Transverse colon (tissue), 4 donors: ENCODE measurements around the gene ABHD5. TPM values are rescaled to one million over a fixed set of nuclear protein-coding genes. Genes with fewer than 3 reads are reported as not detected.

Source experiments
- DNase-seq: peaks from one replicate; pipeline ENCODE4 v3.0.0-alpha.2; 2019
- H3K27ac ChIP-seq, 4 donors: fragments of 200-600 bp; sonication (generic); 2 replicates each; pipeline ENCODE4 v1.5.1; 2016 to 2018; ENCODE audit warnings: inconsistent platforms in 4 of 4
- H3K27me3 ChIP-seq: fragments of 200-600 bp; sonication (generic); 2 replicates; pipeline ENCODE4 v1.5.1; 2017; ENCODE audit warnings: inconsistent platforms
- H3K36me3 ChIP-seq, 4 donors: fragments of 200-600 bp; sonication (generic); 2 replicates each; pipeline ENCODE4 v1.5.1; 2017 to 2019; ENCODE audit warnings: inconsistent platforms in 4 of 4
- H3K4me1 ChIP-seq, 4 donors: fragments of 200-600 bp; sonication (generic); 2 replicates each; pipeline ENCODE4 v1.5.1; 2017 to 2020; ENCODE audit warnings: inconsistent platforms in 4 of 4
- H3K4me3 ChIP-seq, 4 donors: fragments of 200-600 bp; sonication (generic); 1 replicate in 1 of 4; 2 replicates in 3 of 4; pipeline versions ENCODE4 v1.5.1 to v1.6.1; 2017 to 2019; ENCODE audit warnings: inconsistent platforms in 4 of 4
- H3K9me3 ChIP-seq, 2 donors: fragments of 200-600 bp; sonication (generic); 2 replicates each; pipeline ENCODE4 v1.5.1; 2017 to 2019; ENCODE audit warnings: inconsistent platforms in 2 of 2
- CTCF ChIP-seq, 5 experiments: fragments of 200-600 bp in 3 of 5; fragments of 450-650 bp in 2 of 5; sonication (generic) in 3 of 5; IDR thresholded peaks; 1 replicate in 2 of 5; 2 replicates in 3 of 5; pipeline ENCODE4 v1.5.1; 2016 to 2017; ENCODE audit warnings: antibody characterized with exemption in 5 of 5, inconsistent platforms in 3 of 5, mild to moderate bottlenecking in 2 of 5, moderate library complexity in 1 of 5
- EP300 ChIP-seq: sonication (generic); formaldehyde crosslinking; IDR thresholded peaks from one replicate; pipeline ENCODE4 v1.6.1; 2017; ENCODE audit warnings: antibody characterized with exemption, low read depth
- POLR2A ChIP-seq: fragments of 450-650 bp; IDR thresholded peaks from one replicate; pipeline ENCODE4 v1.6.1; 2016; ENCODE audit warnings: antibody characterized with exemption, mild to moderate bottlenecking, moderate library complexity
- POLR2AphosphoS5 ChIP-seq, 3 donors: sonication (generic); formaldehyde crosslinking; IDR thresholded peaks; one replicate each; pipeline ENCODE4 v1.6.1; 2016; ENCODE audit warnings: antibody characterized with exemption in 3 of 3
- WGBS, 2 donors: methylation state at CpG; one replicate each; pipeline ENCODE4 v1.1.5; 2018; ENCODE audit warnings: low coverage in 1 of 2; 5-methylcytosine and 5-hydroxymethylcytosine counted together
- in situ Hi-C, 4 donors: fragments of 200-750 bp; cut with MboI; loops; one replicate each; pipeline versions ENCODE4 v1.15.0 to v1.15.1; 2017; ENCODE audit warnings: low sequenced_read_pairs in 3 of 4, low pct_ligation_motif_present in 1 of 4, low pct_unique_long_range_greater_than_20kb in 1 of 4
- intact Hi-C: fragments of 100-400 bp; cut with DNase I; formaldehyde crosslinking; loops from one replicate; pipeline ENCODE4 v1.15.1; 2023; ENCODE audit warnings: low total_unique reads
- total RNA-seq, 4 donors: library from RNA; depleted of rRNA; stranded (reverse); fragments of >200 nt; gene quantifications; one replicate each; pipeline ENCODE4 v1.1.0, GENCODE V29; 2016

ABHD5 gene
- total RNA-seq, 4 donors from 2014 or later = 36.2 to 304 (median 48.0) TPM

GRCh38 chr3:43728947-43729346, 38.2 kb downstream of the ABHD5 start:
- peak overlapping the region; percentile 76 to 84 (median 78) for H3K27ac ChIP-seq
- no peak overlapping the region for H3K4me3 ChIP-seq
- TF ChIP-seq POLR2A (no peak), POLR2AphosphoS5 (IDR thresholded peaks at IDR 0.05) (no peak), EP300 (no peak), CTCF (IDR thresholded peaks at IDR 0.05) (no peak)
- H3K9me3 ChIP-seq = no peaks in the 10 kb centered on the region
- DNase-seq = no peak
- 80% methylated on average over 5 of the region's 5 CpGs; no CpG with 5 or more reads in 1 of the 2 donors for WGBS, 2 donors
- in situ Hi-C loops (no loop called here), intact Hi-C loops (no loop called here)
- peaks cover 0 to 25% (median 12%) of the 10 kb centered on the region in 4 donors for H3K4me1 ChIP-seq
- H3K36me3 ChIP-seq = no peaks in the 10 kb centered on the region
- H3K27me3 ChIP-seq = no peaks in the 10 kb centered on the region

- Histone ChIP-seq H3K36me3 (no peaks in the 10 kb centered on the region), H3K27me3 (no peaks in the 10 kb centered on the region), H3K4me1 (peaks cover 0 to 25% (median 12%) of the 10 kb centered on the region in 4 donors), H3K4me3 (no peak overlapping the region), H3K9me3 (no peaks in the 10 kb centered on the region), H3K27ac (peak overlapping the region; percentile 76 to 84 (median 78))
- TF ChIP-seq POLR2A (no peak), POLR2AphosphoS5 (IDR thresholded peaks at IDR 0.05) (peak in 1 of 3 donors; percentile 63), CTCF (IDR thresholded peaks at IDR 0.05) (no peak), EP300 (no peak)
- DNase-seq = peak; percentile 75
- in situ Hi-C loops (no loop called here), intact Hi-C loops (no loop called here)
- 50 to 100% methylated on average over 1 of the region's 1 CpG for WGBS, 2 donors
Observed at GRCh38 chr3:43729707-43730414, 39.1 kb downstream of the ABHD5 start.

- Histone ChIP-seq H3K4me1 (peaks cover 0 to 41% (median 18%) of the 10 kb centered on the region in 4 donors), H3K4me3 (no peak overlapping the region), H3K27ac (no peak overlapping the region), H3K27me3 (no peaks in the 10 kb centered on the region), H3K36me3 (no peaks in the 10 kb centered on the region), H3K9me3 (no peaks in the 10 kb centered on the region)
- no peak for DNase-seq
- TF ChIP-seq POLR2AphosphoS5 (IDR thresholded peaks at IDR 0.05) = no peak
- no peak for TF ChIP-seq EP300
- no peak for TF ChIP-seq CTCF (IDR thresholded peaks at IDR 0.05)
- TF ChIP-seq POLR2A = no peak
- intact Hi-C loops = no loop called here
- 92% methylated on average over 6 of the region's 6 CpGs; no CpG with 5 or more reads in 1 of the 2 donors for WGBS, 2 donors
- in situ Hi-C loops = no loop called here
Observed at GRCh38 chr3:43732747-43733425, 42.1 kb downstream of the ABHD5 start.
